Endothelial cell of hepatic sinusoid (primary cell): ENCODE measurements around the gene CHST14.
"Not testable (repeated sequence)": the region's sequence is repeated elsewhere in the genome, so short reads cannot be mapped to it uniquely, and the experiment has no call there.

Experiments used
- in situ Hi-C: cut with HindIII; loops from 2 replicates; pipeline ENCODE4 v1.10.0; 2017; ENCODE audit warnings: low sequenced_read_pairs

CHST14 gene

GRCh38 chr15:40440743-40441564 lies 29.8 kb upstream of the CHST14 start, which contains the start of gene BAHD1:
TSS of gene BAHD1 (plus strand) at chr15:40440953. CDS start at chr15:40458465, 17,512 bp downstream.
- in situ Hi-C loops: loop anchor here (5.0 kb wide), 2 partner anchors 44 to 61 kb away; no protein-coding TSS in a partner anchor

- in situ Hi-C loops: loop anchor here (5.0 kb wide), 2 partner anchors 45 to 60 kb away; no protein-coding TSS in a partner anchor
Measured at GRCh38 chr15:40441565-40442531, 28.9 kb upstream of the CHST14 start.

- in situ Hi-C loops: loop anchor here (5.0 kb wide), 2 partner anchors 46 to 59 kb away; no protein-coding TSS in a partner anchor
Measured at GRCh38 chr15:40443255-40443654, 27.5 kb upstream of the CHST14 start.

GRCh38 chr15:40443846-40444245 lies 26.9 kb upstream of the CHST14 start:
- in situ Hi-C loops: loop anchor here (5.0 kb wide), 2 partner anchors 47 to 58 kb away; no protein-coding TSS in a partner anchor

GRCh38 chr15:40444736-40445135 lies 26.0 kb upstream of the CHST14 start:
- in situ Hi-C loops: loop anchor here (5.0 kb wide), 2 partner anchors 47 to 58 kb away; no protein-coding TSS in a partner anchor

- in situ Hi-C loops: no loop called here
Measured at GRCh38 chr15:40445421-40445922, 25.3 kb upstream of the CHST14 start.

- in situ Hi-C loops: no loop called here
Measured at GRCh38 chr15:40446144-40446543, 24.6 kb upstream of the CHST14 start.

GRCh38 chr15:40448354-40448753 lies 22.4 kb upstream of the CHST14 start:
- in situ Hi-C loops: no loop called here

- in situ Hi-C loops: no loop called here
Measured at GRCh38 chr15:40449275-40449674, 21.5 kb upstream of the CHST14 start.

- in situ Hi-C loops: no loop called here
Measured at GRCh38 chr15:40450047-40450446, 20.7 kb upstream of the CHST14 start.

GRCh38 chr15:40451527-40452158 lies 19.1 kb upstream of the CHST14 start:
- in situ Hi-C loops: no loop called here

GRCh38 chr15:40452296-40453090 lies 18.3 kb upstream of the CHST14 start:
- in situ Hi-C loops: no loop called here

- in situ Hi-C loops: not testable (repeated sequence)
Measured at GRCh38 chr15:40453941-40454340, 16.8 kb upstream of the CHST14 start.

GRCh38 chr15:40454904-40455391 lies 15.8 kb upstream of the CHST14 start:
- in situ Hi-C loops: no loop called here

GRCh38 chr15:40456299-40456712 lies 14.5 kb upstream of the CHST14 start:
- in situ Hi-C loops: no loop called here

- in situ Hi-C loops: no loop called here
Measured at GRCh38 chr15:40456738-40457137, 14.0 kb upstream of the CHST14 start.

- in situ Hi-C loops: no loop called here
Measured at GRCh38 chr15:40458495-40459371, 12.1 kb upstream of the CHST14 start.

GRCh38 chr15:40459391-40460015 lies 11.3 kb upstream of the CHST14 start:
- in situ Hi-C loops: no loop called here
